Measurements from ENCODE around the gene NME3. TPM values are rescaled to one million over a fixed set of nuclear protein-coding genes. Genes with fewer than 3 reads are reported as not detected.

Gene NME3
- total RNA-seq, 1 experiment from 2014 or later = 66.9 TPM

GRCh38 chr16:1769402-1770300 is 1.7 kb downstream of the NME3 start:
- Histone ChIP-seq H3K27ac (ENCODE audit: low read length) (no peak overlapping the region), H4K20me1 (ENCODE audit: low read length) (peaks cover 3% of the 10 kb centered on the region; the same call in 1 of the 2 replicates), H3K9ac (ENCODE audit: low read length) (no peak overlapping the region), H3K27me3 (ENCODE audit: low read length) (no peaks in the 10 kb centered on the region), H2AFZ (ENCODE audit: low read length) (no peak overlapping the region), H3K4me2 (ENCODE audit: low read length) (peak overlapping the region; percentile 100), H3K4me3 (ENCODE audit: low read length) (peak overlapping the region; percentile 86; the same call in 1 of the 2 replicates), H3K79me2 (ENCODE audit: low read length) (peaks cover 25% of the 10 kb centered on the region), H3K9me3 (ENCODE audit: low read length) (no peaks in the 10 kb centered on the region), H3K4me1 (ENCODE audit: insufficient read depth, low read length) (peaks cover 12% of the 10 kb centered on the region; the same call in 1 of the 2 replicates), H3K9me2 (replicated peaks; ENCODE audit: low read length) (no peaks in the 10 kb centered on the region), H3K36me3 (ENCODE audit: low read depth, low read length) (no peaks in the 10 kb centered on the region), H3F3A (ENCODE audit: low read length, unreplicated experiment) (no peaks in the 10 kb centered on the region)
- no TSS peak for BruUV-seq (replicated peaks)
- ChIA-PET CTCF (no interaction called here), POLR2A (ENCODE audit: unreplicated experiment) (interaction anchor here (0.5 kb wide), 1 partner anchor 637 kb away, joined by 4 read pairs; no protein-coding TSS in a partner anchor)
- DNase-seq (no peak), ATAC-seq (no peak)
- intact Hi-C loops (cut with micrococcal nuclease) = loop anchor here (5.0 kb wide), 1 partner anchor 92 kb away; the partner anchor contains the start of gene JPT2
- no peak for TF ChIP-seq EZH2 (IDR thresholded peaks at IDR 0.05; ENCODE audit: low read length, unreplicated experiment)
- TF ChIP-seq CTCF (conservative IDR thresholded peaks at IDR 0.05; ENCODE audit: low read depth, low read length) = no peak
- TF ChIP-seq EZH2phosphoT487 (IDR thresholded peaks at IDR 0.05; ENCODE audit: borderline replicate concordance, low read length) = no peak

- peaks cover 18% of the 10 kb centered on the region for H3K79me2 ChIP-seq (ENCODE audit: low read length)
- H3K4me2 ChIP-seq (ENCODE audit: low read length) = no peak overlapping the region
- DNase-seq (no peak), ATAC-seq (no peak)
- no peaks in the 10 kb centered on the region for H3F3A ChIP-seq (ENCODE audit: low read length, unreplicated experiment)
- POLR2A ChIA-PET (ENCODE audit: unreplicated experiment) = no interaction called here
- H3K9ac ChIP-seq (ENCODE audit: low read length) = no peak overlapping the region
- no peaks in the 10 kb centered on the region for H3K36me3 ChIP-seq (ENCODE audit: low read depth, low read length)
- H3K27me3 ChIP-seq (ENCODE audit: low read length) = no peaks in the 10 kb centered on the region
- intact Hi-C loops (cut with micrococcal nuclease) = no loop called here
- no peak overlapping the region for H2AFZ ChIP-seq (ENCODE audit: low read length)
- TSS peak; percentile 20 for BruUV-seq (replicated peaks)
- H3K27ac ChIP-seq (ENCODE audit: low read length) = no peak overlapping the region
- no peaks in the 10 kb centered on the region for H4K20me1 ChIP-seq (ENCODE audit: low read length)
- CTCF ChIA-PET = no interaction called here
- H3K9me3 ChIP-seq (ENCODE audit: low read length) = no peaks in the 10 kb centered on the region
- no peak for TF ChIP-seq CTCF (conservative IDR thresholded peaks at IDR 0.05; ENCODE audit: low read depth, low read length)
- TF ChIP-seq EZH2 (IDR thresholded peaks at IDR 0.05; ENCODE audit: low read length, unreplicated experiment) = no peak
- no peak for TF ChIP-seq EZH2phosphoT487 (IDR thresholded peaks at IDR 0.05; ENCODE audit: borderline replicate concordance, low read length)
- H3K9me2 ChIP-seq (replicated peaks; ENCODE audit: low read length) = no peaks in the 10 kb centered on the region
- H3K4me1 ChIP-seq (ENCODE audit: insufficient read depth, low read length) = 0 out of 2 replicates have a peak, but pooled peaks cover 5% of the 10 kb centered on the region
- no peak overlapping the region for H3K4me3 ChIP-seq (ENCODE audit: low read length)
Measured at GRCh38 chr16:1768767-1769401, 2.5 kb downstream of the NME3 start.
